Neural cell (in vitro differentiated cells): Measurements from ENCODE around the gene TPM1. TPM values are rescaled to one million over a fixed set of nuclear protein-coding genes. Genes with fewer than 3 reads are reported as not detected.

Source experiments
- H2AFZ ChIP-seq: fragments of 200-600, 300-800 bp; sonication (generic), shearing (Covaris generic); 2 replicates; pipeline ENCODE4 v1.6.0; 2014; ENCODE audit warnings: low read depth, mild to moderate bottlenecking, antibody characterized with exemption, low read length, moderate library complexity
- H3F3A ChIP-seq: fragments of 200-600 bp; shearing (Covaris generic); 2 replicates; pipeline ENCODE4 v1.6.1; 2016; ENCODE audit warnings: mild to moderate bottlenecking, moderate library complexity, mixed read lengths, antibody characterized with exemption, low read length; ENCODE audit not compliant: insufficient read depth, poor library complexity, severe bottlenecking
- H3K27ac ChIP-seq: fragments of 200-600, 300-800 bp; sonication (generic), shearing (Covaris generic); 2 replicates; pipeline ENCODE4 v1.5.1; 2014; ENCODE audit warnings: mild to moderate bottlenecking, low read length, moderate library complexity
- H3K27me3 ChIP-seq: fragments of 300-800, 200-600 bp; sonication (generic), shearing (Covaris generic); 2 replicates; pipeline ENCODE4 v1.6.0; 2014; ENCODE audit warnings: mild to moderate bottlenecking, low read depth, low read length, moderate library complexity; ENCODE audit not compliant: insufficient read depth
- H3K36me3 ChIP-seq: fragments of 300-800, 200-600 bp; sonication (generic), shearing (Covaris generic); 2 replicates; pipeline ENCODE4 v1.5.1; 2014; ENCODE audit warnings: mild to moderate bottlenecking, antibody characterized with exemption, low read length, moderate library complexity; ENCODE audit not compliant: insufficient read depth
- H3K4me2 ChIP-seq: fragments of 300-800, 200-600 bp; sonication (generic), shearing (Covaris generic); 2 replicates; pipeline ENCODE4 v1.6.0; 2014; ENCODE audit warnings: mild to moderate bottlenecking, low read length
- H3K4me3 ChIP-seq: fragments of 300-800, 200-600 bp; sonication (generic), shearing (Covaris generic); 2 replicates; pipeline ENCODE4 v1.5.1; 2014; ENCODE audit warnings: mild to moderate bottlenecking, low read length, moderate library complexity
- H3K79me2 ChIP-seq: fragments of 200-600 bp; shearing (Covaris generic); replicated peaks from 2 replicates; pipeline ENCODE4 v1.6.0; 2014; ENCODE audit warnings: mild to moderate bottlenecking, low read length, moderate library complexity; ENCODE audit not compliant: insufficient read depth
- H3K9ac ChIP-seq: fragments of 300-800, 200-600 bp; sonication (generic), shearing (Covaris generic); 2 replicates; pipeline ENCODE4 v1.6.1; 2016; ENCODE audit warnings: mild to moderate bottlenecking, low read length, mixed read lengths
- H3K9me2 ChIP-seq: fragments of 200-600 bp; shearing (Covaris generic); 2 replicates; pipeline ENCODE4 v1.6.1; 2016; ENCODE audit warnings: mild to moderate bottlenecking, low read length, mixed read lengths; ENCODE audit not compliant: insufficient read depth
- H3K9me3 ChIP-seq: fragments of 200-600, 300-800 bp; sonication (generic), shearing (Covaris generic); 2 replicates; pipeline ENCODE4 v1.6.1; 2016; ENCODE audit warnings: mild to moderate bottlenecking, mixed run types, low read length, moderate library complexity, mixed read lengths
- H4K20me1 ChIP-seq: fragments of 200-600 bp; shearing (Covaris generic); 2 replicates; pipeline ENCODE4 v1.6.1; 2016; ENCODE audit warnings: mild to moderate bottlenecking, mixed run types; ENCODE audit not compliant: insufficient read depth
- CTCF ChIP-seq: fragments of 450-650 bp; IDR thresholded peaks from 2 replicates; pipeline ENCODE4 v1.5.1; 2014; ENCODE audit warnings: antibody characterized with exemption, mild to moderate bottlenecking, moderate library complexity; ENCODE audit not compliant: poor library complexity, severe bottlenecking
- EP300 ChIP-seq: fragments of 450-650 bp; conservative IDR thresholded peaks from 2 replicates; pipeline ENCODE4 v1.6.1; 2014; ENCODE audit warnings: antibody characterized with exemption, mild to moderate bottlenecking, moderate library complexity; ENCODE audit not compliant: poor library complexity, severe bottlenecking
- MXI1 ChIP-seq: fragments of 450-650 bp; conservative IDR thresholded peaks from 2 replicates; pipeline ENCODE4 v1.6.1; 2014; ENCODE audit warnings: antibody characterized with exemption, mild to moderate bottlenecking; ENCODE audit not compliant: poor library complexity, severe bottlenecking
- POLR2AphosphoS5 ChIP-seq: IDR thresholded peaks from 2 replicates; pipeline ENCODE4 v1.6.1; 2012
- RAD21 ChIP-seq: fragments of 450-650 bp; conservative IDR thresholded peaks from 2 replicates; pipeline ENCODE4 v1.6.1; 2014; ENCODE audit warnings: antibody characterized with exemption, mild to moderate bottlenecking, moderate library complexity
- REST ChIP-seq: IDR thresholded peaks from 2 replicates; pipeline ENCODE4 v1.6.1; 2012; ENCODE audit warnings: borderline replicate concordance
- SMC3 ChIP-seq: fragments of 450-650 bp; conservative IDR thresholded peaks from 2 replicates; pipeline ENCODE4 v1.6.1; 2014; ENCODE audit warnings: antibody characterized with exemption, mild to moderate bottlenecking, moderate library complexity; ENCODE audit not compliant: poor library complexity
- TAF1 ChIP-seq: IDR thresholded peaks from 2 replicates; pipeline ENCODE4 v1.6.1; 2012; ENCODE audit warnings: low read depth
- polyA plus RNA-seq: library from polyadenylated mRNA; depleted of rRNA; stranded (reverse); fragments of >200 nt; gene quantifications from 2 replicates; pipeline ENCODE4 v1.2.3, GENCODE V29; 2014

The TPM1 gene
- polyA plus RNA-seq, 1 donor from 2014 or later = 254 TPM

GRCh38 chr15:63020759-63021430 lies 21.7 kb upstream of the TPM1 start:
- Histone ChIP-seq H3K4me2 (no peak overlapping the region), H2AFZ (no peak overlapping the region)

GRCh38 chr15:63022181-63022580 lies 20.4 kb upstream of the TPM1 start:
- Histone ChIP-seq H3F3A (no peaks in the 10 kb centered on the region), H3K36me3 (no peaks in the 10 kb centered on the region), H3K4me3 (no peak overlapping the region), H3K4me2 (no peak overlapping the region), H3K79me2 (no peaks in the 10 kb centered on the region), H2AFZ (no peak overlapping the region), H3K9me3 (no peaks in the 10 kb centered on the region), H3K27ac (no peak overlapping the region), H3K9me2 (no peaks in the 10 kb centered on the region), H4K20me1 (no peaks in the 10 kb centered on the region), H3K9ac (no peak overlapping the region), H3K27me3 (no peaks in the 10 kb centered on the region)
- TF ChIP-seq MXI1 (no peak), REST (no peak), CTCF (no peak), POLR2AphosphoS5 (no peak), EP300 (no peak)

More at GRCh38 chr15:63020759-63021430, 21.7 kb upstream of the TPM1 start:
- Histone ChIP-seq H3K9me3 (no peaks in the 10 kb centered on the region), H3K27ac (no peak overlapping the region), H3K9ac (no peak overlapping the region), H3K79me2 (no peaks in the 10 kb centered on the region), H3K4me3 (no peak overlapping the region), H3F3A (no peaks in the 10 kb centered on the region), H4K20me1 (no peaks in the 10 kb centered on the region), H3K36me3 (no peaks in the 10 kb centered on the region), H3K9me2 (no peaks in the 10 kb centered on the region), H3K27me3 (no peaks in the 10 kb centered on the region)
- no peak for TF ChIP-seq RAD21
- TF ChIP-seq MXI1 = no peak
- no peak for TF ChIP-seq POLR2AphosphoS5
- no peak for TF ChIP-seq EP300
- TF ChIP-seq REST = no peak
- TF ChIP-seq TAF1 = no peak
- TF ChIP-seq SMC3 = no peak
- no peak for TF ChIP-seq CTCF
